H9 (cell line): ENCODE data around the gene ZNF232. TPM values are rescaled to one million over a fixed set of nuclear protein-coding genes. Genes with fewer than 3 reads are reported as not detected.

Experiments
- DNase-seq: peaks from one replicate; pipeline ENCODE4 v3.0.0-alpha.2; 2017
- H2AFZ ChIP-seq: one replicate; pipeline ENCODE4 v1.6.1; 2013; ENCODE audit warnings: mild to moderate bottlenecking, low read length, control low read depth, moderate library complexity
- H2AK5ac ChIP-seq: 2 replicates; pipeline ENCODE4 v1.6.1; 2013; ENCODE audit warnings: low read length, control low read depth, mixed read lengths; ENCODE audit not compliant: insufficient read length
- H2BK120ac ChIP-seq: one replicate; pipeline ENCODE4 v1.6.1; 2013; ENCODE audit warnings: low read depth, mild to moderate bottlenecking, low read length, control low read depth, inconsistent platforms; ENCODE audit not compliant: poor library complexity, severe bottlenecking
- H2BK12ac ChIP-seq: 2 replicates; pipeline ENCODE4 v1.6.1; 2013; ENCODE audit warnings: low read length, control low read depth, mixed read lengths, low read depth; ENCODE audit not compliant: insufficient read length
- H2BK15ac ChIP-seq: 2 replicates; pipeline ENCODE4 v1.6.1; 2013; ENCODE audit warnings: low read depth, low read length, control low read depth
- H2BK20ac ChIP-seq: one replicate; pipeline ENCODE4 v1.6.1; 2013; ENCODE audit warnings: low read depth, mild to moderate bottlenecking, low read length, control low read depth, inconsistent platforms; ENCODE audit not compliant: poor library complexity, severe bottlenecking
- H2BK5ac ChIP-seq: 2 replicates; pipeline ENCODE4 v1.6.1; 2013; ENCODE audit warnings: low read length, control low read depth, mixed read lengths; ENCODE audit not compliant: insufficient read length
- H3K14ac ChIP-seq: 2 replicates; pipeline ENCODE4 v1.6.1; 2013; ENCODE audit warnings: low read length, control low read depth; ENCODE audit not compliant: insufficient read depth
- H3K18ac ChIP-seq: 2 replicates; pipeline ENCODE4 v1.6.1; 2013; ENCODE audit warnings: low read depth, mild to moderate bottlenecking, mixed read lengths, low read length, control low read depth; ENCODE audit not compliant: insufficient read length
- H3K23ac ChIP-seq: 2 replicates; pipeline ENCODE4 v1.6.1; 2013; ENCODE audit warnings: low read length, control low read depth, mixed read lengths, low read depth; ENCODE audit not compliant: insufficient read length
- H3K23me2 ChIP-seq: 2 replicates; pipeline ENCODE4 v1.6.1; 2013; ENCODE audit warnings: low read depth, mild to moderate bottlenecking, mixed read lengths, low read length, control low read depth; ENCODE audit not compliant: insufficient read length, poor library complexity, severe bottlenecking
- H3K27ac ChIP-seq: 2 replicates; pipeline ENCODE4 v1.5.1; 2013; ENCODE audit warnings: low read length, control low read depth, mixed read lengths, low read depth; ENCODE audit not compliant: insufficient read length
- H3K27me3 ChIP-seq: 2 replicates; pipeline ENCODE4 v1.6.1; 2013; ENCODE audit warnings: low read length, control low read depth, inconsistent platforms; ENCODE audit not compliant: insufficient read depth
- H3K4ac ChIP-seq: 2 replicates; pipeline ENCODE4 v1.6.1; 2013; ENCODE audit warnings: low read depth, mild to moderate bottlenecking, control low read depth, inconsistent platforms, low read length, moderate library complexity
- H3K4me1 ChIP-seq: 2 replicates; pipeline ENCODE4 v1.6.1; 2013; ENCODE audit warnings: low read length, control low read depth, inconsistent platforms; ENCODE audit not compliant: insufficient read depth
- H3K4me2 ChIP-seq: 2 replicates; pipeline ENCODE4 v1.6.1; 2013; ENCODE audit warnings: low read length, control low read depth, mixed read lengths; ENCODE audit not compliant: insufficient read length, insufficient read depth
- H3K56ac ChIP-seq: 2 replicates; pipeline ENCODE4 v1.6.1; 2013; ENCODE audit warnings: low read depth, mild to moderate bottlenecking, mixed read lengths, low read length, control low read depth; ENCODE audit not compliant: insufficient read length
- H3K79me1 ChIP-seq: 2 replicates; pipeline ENCODE4 v1.6.1; 2013; ENCODE audit warnings: low read depth, mild to moderate bottlenecking, moderate library complexity, low read length, control low read depth, inconsistent platforms; ENCODE audit not compliant: insufficient read depth, poor library complexity, severe bottlenecking
- H3K79me2 ChIP-seq: 2 replicates; pipeline ENCODE4 v1.6.1; 2013; ENCODE audit warnings: low read length, control low read depth, inconsistent platforms; ENCODE audit not compliant: insufficient read depth
- H3K9ac ChIP-seq: 2 replicates; pipeline ENCODE4 v1.6.1; 2013; ENCODE audit warnings: low read length, control low read depth, mixed read lengths; ENCODE audit not compliant: insufficient read length; ENCODE audit errors: extremely low read depth
- H3K9me3 ChIP-seq: one replicate; pipeline ENCODE4 v1.6.1; 2013; ENCODE audit warnings: low read depth, low read length, inconsistent platforms; ENCODE audit not compliant: control insufficient read depth
- H3T11ph ChIP-seq: one replicate; pipeline ENCODE4 v1.6.1; 2013; ENCODE audit warnings: mild to moderate bottlenecking, low read length, control low read depth, inconsistent platforms
- H4K20me1 ChIP-seq: one replicate; pipeline ENCODE4 v1.6.1; 2013; ENCODE audit not compliant: control insufficient read depth, insufficient read length, insufficient read depth
- H4K5ac ChIP-seq: 2 replicates; pipeline ENCODE4 v1.6.1; 2013; ENCODE audit warnings: low read depth, mild to moderate bottlenecking, mixed read lengths, low read length, control low read depth; ENCODE audit not compliant: insufficient read length
- H4K8ac ChIP-seq: replicated peaks from 2 replicates; pipeline ENCODE4 v1.6.1; 2013; ENCODE audit warnings: low read length, control low read depth, mixed read lengths, low read depth; ENCODE audit not compliant: insufficient read length
- H4K91ac ChIP-seq: 2 replicates; pipeline ENCODE4 v1.6.1; 2013; ENCODE audit warnings: low read depth, mild to moderate bottlenecking, moderate library complexity, mixed read lengths, low read length, control low read depth; ENCODE audit not compliant: insufficient read length
- H3K27ac Mint-ChIP-seq, 3 experiments: 2 replicates in 2 of 3; 3 replicates in 1 of 3; pipeline ENCODE4 v1.8.0; 2020 to 2021; ENCODE audit warnings: mixed read lengths in 3 of 3, mild to moderate bottlenecking in 1 of 3, moderate library complexity in 1 of 3
- H3K27me3 Mint-ChIP-seq: 2 replicates; pipeline ENCODE4 v1.8.0; 2021; ENCODE audit warnings: low read depth, mild to moderate bottlenecking, moderate library complexity, mixed read lengths
- H3K36me3 Mint-ChIP-seq, 3 experiments: 2 replicates in 2 of 3; 3 replicates in 1 of 3; pipeline ENCODE4 v1.8.0; 2020 to 2021; ENCODE audit warnings: low read depth in 3 of 3, mixed read lengths in 3 of 3; ENCODE audit not compliant: insufficient read depth in 1 of 3
- H3K4me1 Mint-ChIP-seq, 2 experiments: 2 replicates each; pipeline ENCODE4 v1.8.0; 2020; ENCODE audit warnings: mixed read lengths in 2 of 2
- H3K4me3 Mint-ChIP-seq, 2 experiments: 2 replicates in 1 of 2; 3 replicates in 1 of 2; pipeline ENCODE4 v1.8.0; 2020 to 2021; ENCODE audit warnings: mild to moderate bottlenecking in 2 of 2, mixed read lengths in 2 of 2, moderate library complexity in 1 of 2
- H3K9me3 Mint-ChIP-seq, 2 experiments: 2 replicates in 1 of 2; 3 replicates in 1 of 2; pipeline ENCODE4 v1.8.0; 2020; ENCODE audit warnings: mild to moderate bottlenecking in 2 of 2, mixed read lengths in 2 of 2, moderate library complexity in 1 of 2
- WGBS: extraction: QIAGEN DNeasy Blood & Tissue Kit; methylation state at CpG from one replicate; pipeline ENCODE4 v1.1.7; 2013; ENCODE audit warnings: missing lambda C conversion rate, low lambda C conversion rate, mixed read lengths; ENCODE audit not compliant: insufficient read length; ENCODE audit errors: extremely low coverage; 5-methylcytosine and 5-hydroxymethylcytosine counted together
- total RNA-seq: library from RNA; stranded (reverse); gene quantifications from 2 replicates; pipeline ENCODE4 v1.2.1, GENCODE V29; 2021
- TF ChIP-seq, protein P1 (sequence below): fragments of 200-600 bp; sonication (generic); conservative IDR thresholded peaks from 3 replicates; pipeline ENCODE4 v1.8.0; 2021; ENCODE audit warnings: antibody characterized with exemption, mild to moderate bottlenecking

ZNF232 gene
- total RNA-seq, 1 experiment from 2014 or later: 46.4 TPM

DNA sequence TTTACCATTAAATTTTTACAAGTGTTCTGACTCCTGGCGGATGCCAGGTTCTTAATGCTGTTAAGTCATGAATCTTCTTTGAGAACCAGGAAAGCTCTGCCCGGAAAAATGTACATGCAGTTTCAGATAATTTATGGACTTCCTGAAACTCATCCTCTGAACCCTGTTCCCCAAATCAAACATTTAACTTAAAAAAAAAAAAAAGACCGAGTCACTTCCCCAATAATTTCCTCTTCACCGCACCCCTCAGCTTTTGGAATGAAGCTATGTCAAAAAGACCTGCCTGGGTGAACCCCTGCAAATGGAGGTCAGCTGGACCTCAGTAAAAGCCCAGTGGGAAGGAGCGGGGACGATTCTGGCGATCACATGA is 15.0 kb downstream of the ZNF232 start:
- H3K9me3 Mint-ChIP-seq: peaks cover 54 to 59% of the 10 kb centered on the region in 2 experiments
- Histone ChIP-seq H3K27me3 (no peaks in the 10 kb centered on the region), H3K18ac (no peak overlapping the region), H2AK5ac (no peak overlapping the region), H2BK15ac (no peak overlapping the region), H3K23me2 (peaks cover 7% of the 10 kb centered on the region), H3K79me2 (no peaks in the 10 kb centered on the region), H2BK12ac (no peak overlapping the region), H4K5ac (no peak overlapping the region), H3K9me3 (peaks cover 39% of the 10 kb centered on the region), H4K8ac (no peak overlapping the region), H3K56ac (no peak overlapping the region), H3K79me1 (no peaks in the 10 kb centered on the region), H3K4ac (no peak overlapping the region), H2AFZ (no peak overlapping the region), H4K91ac (no peak overlapping the region), H3K9ac (no peak overlapping the region), H4K20me1 (no peaks in the 10 kb centered on the region), H2BK20ac (no peak overlapping the region), H3K4me1 (no peaks in the 10 kb centered on the region), H2BK5ac (no peak overlapping the region), H3K27ac (no peak overlapping the region), H3K4me2 (peak overlapping the region; percentile 65), H3K23ac (no peak overlapping the region), H3K14ac (no peak overlapping the region), H2BK120ac (no peak overlapping the region), H3T11ph (no peak overlapping the region)
- peaks cover 10 to 36% (median 30%) of the 10 kb centered on the region in 3 experiments for H3K36me3 Mint-ChIP-seq
- peaks cover 2 to 3% of the 10 kb centered on the region in 2 experiments; a peak in 1 of 4 replicates for H3K4me1 Mint-ChIP-seq
- H3K4me3 Mint-ChIP-seq: peak overlapping the region; percentile 82
- TF ChIP-seq, protein P1, sequence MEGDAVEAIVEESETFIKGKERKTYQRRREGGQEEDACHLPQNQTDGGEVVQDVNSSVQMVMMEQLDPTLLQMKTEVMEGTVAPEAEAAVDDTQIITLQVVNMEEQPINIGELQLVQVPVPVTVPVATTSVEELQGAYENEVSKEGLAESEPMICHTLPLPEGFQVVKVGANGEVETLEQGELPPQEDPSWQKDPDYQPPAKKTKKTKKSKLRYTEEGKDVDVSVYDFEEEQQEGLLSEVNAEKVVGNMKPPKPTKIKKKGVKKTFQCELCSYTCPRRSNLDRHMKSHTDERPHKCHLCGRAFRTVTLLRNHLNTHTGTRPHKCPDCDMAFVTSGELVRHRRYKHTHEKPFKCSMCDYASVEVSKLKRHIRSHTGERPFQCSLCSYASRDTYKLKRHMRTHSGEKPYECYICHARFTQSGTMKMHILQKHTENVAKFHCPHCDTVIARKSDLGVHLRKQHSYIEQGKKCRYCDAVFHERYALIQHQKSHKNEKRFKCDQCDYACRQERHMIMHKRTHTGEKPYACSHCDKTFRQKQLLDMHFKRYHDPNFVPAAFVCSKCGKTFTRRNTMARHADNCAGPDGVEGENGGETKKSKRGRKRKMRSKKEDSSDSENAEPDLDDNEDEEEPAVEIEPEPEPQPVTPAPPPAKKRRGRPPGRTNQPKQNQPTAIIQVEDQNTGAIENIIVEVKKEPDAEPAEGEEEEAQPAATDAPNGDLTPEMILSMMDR: no peak
- H3K27me3 Mint-ChIP-seq: peaks cover 65% of the 10 kb centered on the region
- no peak overlapping the region for H3K27ac Mint-ChIP-seq
- no peak for DNase-seq
- no CpG with 5 or more reads among the region's 7 CpGs for WGBS
